WTC11 (cell line): ENCODE measurements around the gene DNAAF8. TPM values are rescaled to one million over a fixed set of nuclear protein-coding genes. Genes with fewer than 3 reads are reported as not detected.

ENCODE experiments used
- ATAC-seq: fragments of 200-7000 bp; cut with Tn5 transposase; 2 replicates; pipeline ENCODE4 v1.10.0; 2021; ENCODE audit warnings: mild to moderate bottlenecking, moderate library complexity
- CTCF ChIA-PET: fragments of 300-600 bp; sonication (Branson Sonifier 250); formaldehyde crosslinking; loops from one replicate; lab custom pipeline; 2021; ENCODE audit warnings: antibody characterized with exemption; lab: Charles Lee
- POLR2A ChIA-PET: fragments of 350-600 bp; sonication (Branson Sonifier 250); formaldehyde crosslinking; loops from one replicate; lab custom pipeline; 2021; ENCODE audit warnings: antibody characterized with exemption; lab: Charles Lee
- DNase-seq: peaks from one replicate; pipeline ENCODE4 v3.0.0; 2021; ENCODE audit warnings: low spot score
- H3K27ac Mint-ChIP-seq: 2 replicates; pipeline ENCODE4 v1.8.0; 2021; ENCODE audit warnings: mixed read lengths
- H3K27me3 Mint-ChIP-seq: 2 replicates; pipeline ENCODE4 v1.8.0; 2021; ENCODE audit warnings: low read depth, mild to moderate bottlenecking, moderate library complexity, mixed read lengths
- H3K36me3 Mint-ChIP-seq: 2 replicates; pipeline ENCODE4 v1.8.0; 2021; ENCODE audit warnings: mixed read lengths
- H3K4me1 Mint-ChIP-seq: 2 replicates; pipeline ENCODE4 v1.8.0; 2022; ENCODE audit warnings: mixed read lengths
- H3K4me3 Mint-ChIP-seq: 2 replicates; pipeline ENCODE4 v1.8.0; 2021; ENCODE audit warnings: mild to moderate bottlenecking, moderate library complexity, mixed read lengths
- H3K9me3 Mint-ChIP-seq: 2 replicates; pipeline ENCODE4 v1.8.0; 2021; ENCODE audit warnings: mixed read lengths
- AR ChIP-seq: fragments of 250-450 bp; sonication (Bioruptor Pico); IDR thresholded peaks from 2 replicates; pipeline ENCODE4 v1.9.0; 2021; ENCODE audit warnings: mild to moderate bottlenecking
- ARID4B ChIP-seq: sonication (generic); formaldehyde crosslinking; IDR thresholded peaks from 2 replicates; pipeline ENCODE4 v1.8.0; 2023; ENCODE audit warnings: missing genetic modification reagents, mild to moderate bottlenecking, borderline replicate concordance
- ATF1 ChIP-seq: sonication (generic); formaldehyde crosslinking; IDR thresholded peaks from 2 replicates; pipeline ENCODE4 v1.8.1; 2023; ENCODE audit warnings: mild to moderate bottlenecking, moderate library complexity, missing genetic modification reagents
- CBFB ChIP-seq: sonication (generic); formaldehyde crosslinking; IDR thresholded peaks from 2 replicates; pipeline ENCODE4 v1.8.1; 2022; ENCODE audit warnings: mild to moderate bottlenecking, low read depth, missing genetic modification reagents
- CREB1 ChIP-seq: sonication (generic); formaldehyde crosslinking; IDR thresholded peaks from 2 replicates; pipeline ENCODE4 v1.8.0; 2023; ENCODE audit warnings: mild to moderate bottlenecking, missing genetic modification reagents
- E2F1 ChIP-seq: sonication (generic); formaldehyde crosslinking; IDR thresholded peaks from 2 replicates; pipeline ENCODE4 v1.8.0; 2022; ENCODE audit warnings: mild to moderate bottlenecking, missing genetic modification reagents
- E2F4 ChIP-seq: sonication (generic); formaldehyde crosslinking; IDR thresholded peaks from 2 replicates; pipeline ENCODE4 v1.8.1; 2022; ENCODE audit warnings: low read depth, mild to moderate bottlenecking, moderate library complexity, missing genetic modification reagents, borderline replicate concordance
- HMGXB4 ChIP-seq: sonication (generic); formaldehyde crosslinking; IDR thresholded peaks from 2 replicates; pipeline ENCODE4 v1.8.1; 2023; ENCODE audit warnings: mild to moderate bottlenecking, moderate library complexity, missing genetic modification reagents
- IRF2 ChIP-seq: sonication (generic); formaldehyde crosslinking; IDR thresholded peaks from 2 replicates; pipeline ENCODE4 v1.8.0; 2022; ENCODE audit warnings: low read depth, missing genetic modification reagents, borderline replicate concordance
- NFYB ChIP-seq: sonication (generic); formaldehyde crosslinking; conservative IDR thresholded peaks from 2 replicates; pipeline ENCODE4 v1.8.0; 2022; ENCODE audit warnings: low read depth, missing genetic modification reagents
- NR1H2 ChIP-seq: sonication (generic); formaldehyde crosslinking; IDR thresholded peaks from 2 replicates; pipeline ENCODE4 v1.9.0; 2021; ENCODE audit warnings: mild to moderate bottlenecking, moderate library complexity, missing genetic modification reagents
- NR2C2 ChIP-seq: sonication (generic); formaldehyde crosslinking; IDR thresholded peaks from 2 replicates; pipeline ENCODE4 v1.8.0; 2022; ENCODE audit warnings: mild to moderate bottlenecking, missing genetic modification reagents
- PREB ChIP-seq: sonication (generic); formaldehyde crosslinking; IDR thresholded peaks from 2 replicates; pipeline ENCODE4 v1.8.1; 2022; ENCODE audit warnings: mild to moderate bottlenecking, missing genetic modification reagents, moderate library complexity, borderline replicate concordance
- SMAD3 ChIP-seq: sonication (generic); formaldehyde crosslinking; IDR thresholded peaks from 2 replicates; pipeline ENCODE4 v1.8.0; 2022; ENCODE audit warnings: missing genetic modification reagents, mild to moderate bottlenecking, borderline replicate concordance
- ZNF512 ChIP-seq: sonication (generic); formaldehyde crosslinking; IDR thresholded peaks from 2 replicates; pipeline ENCODE4 v1.8.1; 2022; ENCODE audit warnings: missing genetic modification reagents, borderline replicate concordance
- total RNA-seq: library from RNA; stranded (reverse); gene quantifications from 3 replicates; pipeline ENCODE4 v1.2.3, GENCODE V29; 2021

DNAAF8 gene
- total RNA-seq, 1 experiment from 2014 or later = 0.09 TPM

- no peak for TF ChIP-seq AR (CRISPR knock-in tag)
- no peak for TF ChIP-seq E2F1 (CRISPR knock-in tag)
- TF ChIP-seq HMGXB4 (CRISPR knock-in tag) = no peak
- TF ChIP-seq ZNF512 = no peak
- TF ChIP-seq CREB1 (CRISPR knock-in tag) = no peak
- TF ChIP-seq ARID4B (CRISPR knock-in tag) = no peak
Measured at GRCh38 chr16:4749700-4750257, 15.4 kb downstream of the DNAAF8 start (continued).

GRCh38 chr16:4750896-4751295 lies 16.6 kb downstream of the DNAAF8 start:
- CTCF ChIA-PET = interaction anchor here (1.6 kb wide), 1 partner anchor 51 kb away, joined by 3 read pairs; the partner anchor contains the start of gene ROGDI
- POLR2A ChIA-PET = no interaction called here
- no peak for TF ChIP-seq IRF2 (CRISPR knock-in tag)
- no peak for TF ChIP-seq HMGXB4 (CRISPR knock-in tag)
- no peak for TF ChIP-seq SMAD3
- TF ChIP-seq CBFB (CRISPR knock-in tag) = no peak
- no peak for TF ChIP-seq NFYB
- TF ChIP-seq AR (CRISPR knock-in tag) = no peak
- no peak for TF ChIP-seq NR1H2 (CRISPR knock-in tag)
- TF ChIP-seq ATF1 (CRISPR knock-in tag) = no peak
- TF ChIP-seq NR2C2 = no peak
- no peak for TF ChIP-seq PREB (CRISPR knock-in tag)
- no peak for TF ChIP-seq E2F4 (CRISPR knock-in tag)

More at GRCh38 chr16:4750896-4751295, 16.6 kb downstream of the DNAAF8 start:
- DNase-seq (no peak), ATAC-seq (no peak)
- Mint-ChIP-seq H3K36me3 (peaks cover 25% of the 10 kb centered on the region), H3K4me3 (no peak overlapping the region), H3K9me3 (peaks cover 6% of the 10 kb centered on the region), H3K27me3 (no peaks in the 10 kb centered on the region), H3K4me1 (no peaks in the 10 kb centered on the region), H3K27ac (no peak overlapping the region)
